ENCODE results near the gene EHD3.

The EHD3 gene

DNA sequence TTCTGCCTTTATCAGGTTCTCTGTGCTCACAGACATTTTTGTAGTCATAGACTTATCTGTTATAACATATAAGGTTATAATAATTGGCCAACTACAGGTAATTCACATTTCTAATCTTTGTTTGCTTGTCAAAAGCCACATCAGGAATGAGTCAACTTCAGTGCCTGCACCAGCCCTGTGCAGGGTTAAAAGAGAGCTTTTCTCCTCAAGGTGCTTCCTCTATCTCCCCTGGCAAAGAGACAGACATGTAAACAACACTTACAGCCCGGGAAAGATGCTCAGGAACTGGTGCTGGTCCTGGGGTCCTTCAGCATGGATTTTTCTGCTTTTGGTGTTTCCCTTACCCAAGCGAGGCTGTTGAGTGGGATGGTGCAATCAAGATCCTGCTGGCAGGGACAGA is 7.7 kb upstream of the EHD3 start:
- H2AK5ac ChIP-seq (ENCODE audit: low read depth, low read length), result no peak overlapping the region
- DNase-seq (ENCODE audit: low spot score), result no peak
- H3K14ac ChIP-seq (ENCODE audit: low read length), result no peak overlapping the region
- H2AFZ ChIP-seq (ENCODE audit: low read length), result no peak overlapping the region
- no peak overlapping the region for H4K8ac ChIP-seq (ENCODE audit: low read depth, low read length)
- no peak overlapping the region for H3K18ac ChIP-seq (ENCODE audit: low read length)
- H2BK12ac ChIP-seq (ENCODE audit: low read length), result no peak overlapping the region
- no peaks in the 10 kb centered on the region for H3K79me1 ChIP-seq (ENCODE audit: low read depth, low read length)
- no peak overlapping the region for H3K4me3 ChIP-seq (ENCODE audit: low read length in 2 of 2)
- WGBS, 2 donors (ENCODE audit: extremely low coverage in 2 of 2, insufficient read length in 2 of 2, insufficient replicate concordance in 1 of 2), result no CpG with 5 or more reads among the region's 2 CpGs
- no peak overlapping the region for H3K9ac ChIP-seq (ENCODE audit: low read depth, low read length, poor library complexity)
- H3K36me3 ChIP-seq (replicated peaks in 1 of 2; ENCODE audit: control insufficient read depth in 2 of 2, insufficient read depth in 2 of 2, low read length in 2 of 2), result no peaks in the 10 kb centered on the region
- no peak overlapping the region for H2BK5ac ChIP-seq (ENCODE audit: low read length)
- H3K9me3 ChIP-seq (replicated peaks in 1 of 2; ENCODE audit: control insufficient read depth in 2 of 2, insufficient read depth in 1 of 2, low read depth in 1 of 2, low read length in 2 of 2), result no peaks in the 10 kb centered on the region
- H3K4me1 ChIP-seq (ENCODE audit: control insufficient read depth in 2 of 2, insufficient read depth in 1 of 2, low read depth in 1 of 2, low read length in 2 of 2), result no peaks in the 10 kb centered on the region
- no peak overlapping the region for H3K27ac ChIP-seq (replicated peaks; ENCODE audit: low read length)
- peaks cover 0 to 30% (median 0%) of the 10 kb centered on the region in 3 experiments for H3K27me3 ChIP-seq (ENCODE audit: control insufficient read depth in 3 of 3, insufficient read depth in 3 of 3, low read depth in 1 of 3, low read length in 3 of 3)
- H3K4me2 ChIP-seq (ENCODE audit: insufficient read depth, low read length, poor library complexity, severe bottlenecking), result no peak overlapping the region
- H2BK120ac ChIP-seq (ENCODE audit: low read depth, low read length), result no peak overlapping the region
- H4K91ac ChIP-seq (ENCODE audit: low read depth, low read length, poor library complexity), result no peak overlapping the region
- H2BK15ac ChIP-seq (ENCODE audit: low read length), result no peak overlapping the region
- no peak overlapping the region for H3K23ac ChIP-seq (ENCODE audit: low read depth, low read length, poor library complexity)
- no peak overlapping the region for H3K4ac ChIP-seq (ENCODE audit: low read length)

DNA sequence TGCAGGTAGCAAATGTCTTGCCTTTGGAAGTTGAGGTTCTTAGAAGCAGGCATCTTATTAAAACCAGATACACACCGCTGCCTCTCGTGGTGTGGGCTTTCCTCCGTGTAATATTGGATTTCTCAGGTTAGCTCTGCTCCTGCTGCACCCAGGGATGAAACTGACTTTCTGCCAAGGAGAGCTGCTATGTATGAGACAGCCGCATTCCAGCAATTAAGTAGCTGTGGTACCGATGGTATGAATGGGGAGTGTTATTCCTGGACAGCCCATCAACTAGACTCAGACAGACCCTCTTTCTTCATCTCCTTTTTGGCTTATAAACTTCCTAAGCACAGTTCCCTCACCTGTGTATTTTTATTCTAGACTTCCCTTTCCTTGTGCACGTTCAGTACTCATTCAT is 6.8 kb upstream of the EHD3 start:
- H4K91ac ChIP-seq (ENCODE audit: low read depth, low read length, poor library complexity), result no peak overlapping the region
- no peak overlapping the region for H3K9ac ChIP-seq (ENCODE audit: low read depth, low read length, poor library complexity)
- H3K79me1 ChIP-seq (ENCODE audit: low read depth, low read length), result no peaks in the 10 kb centered on the region
- no peak overlapping the region for H2BK12ac ChIP-seq (ENCODE audit: low read length)
- no peak overlapping the region for H2AFZ ChIP-seq (ENCODE audit: low read length)
- no peak overlapping the region for H4K8ac ChIP-seq (ENCODE audit: low read depth, low read length)
- no peak overlapping the region for H3K27ac ChIP-seq (replicated peaks; ENCODE audit: low read length)
- no peak overlapping the region for H3K18ac ChIP-seq (ENCODE audit: low read length)
- no peak overlapping the region for H3K23ac ChIP-seq (ENCODE audit: low read depth, low read length, poor library complexity)
- no peak overlapping the region for H2AK5ac ChIP-seq (ENCODE audit: low read depth, low read length)
- DNase-seq (ENCODE audit: low spot score), result no peak
- no peaks in the 10 kb centered on the region for H3K36me3 ChIP-seq (replicated peaks in 1 of 2; ENCODE audit: control insufficient read depth in 2 of 2, insufficient read depth in 2 of 2, low read length in 2 of 2)
- H2BK5ac ChIP-seq (ENCODE audit: low read length), result no peak overlapping the region
- no CpG with 5 or more reads among the region's 6 CpGs for WGBS, 2 donors (ENCODE audit: extremely low coverage in 2 of 2, insufficient read length in 2 of 2, insufficient replicate concordance in 1 of 2)
- peaks cover 0 to 26% (median 0%) of the 10 kb centered on the region in 3 experiments for H3K27me3 ChIP-seq (ENCODE audit: control insufficient read depth in 3 of 3, insufficient read depth in 3 of 3, low read depth in 1 of 3, low read length in 3 of 3)
- H3K4me2 ChIP-seq (ENCODE audit: insufficient read depth, low read length, poor library complexity, severe bottlenecking), result no peak overlapping the region
- no peak overlapping the region for H3K4me3 ChIP-seq (ENCODE audit: low read length in 2 of 2)
- no peaks in the 10 kb centered on the region for H3K9me3 ChIP-seq (replicated peaks in 1 of 2; ENCODE audit: control insufficient read depth in 2 of 2, insufficient read depth in 1 of 2, low read depth in 1 of 2, low read length in 2 of 2)
- no peak overlapping the region for H3K4ac ChIP-seq (ENCODE audit: low read length)
- H3K4me1 ChIP-seq (ENCODE audit: control insufficient read depth in 2 of 2, insufficient read depth in 1 of 2, low read depth in 1 of 2, low read length in 2 of 2), result no peaks in the 10 kb centered on the region
- H2BK15ac ChIP-seq (ENCODE audit: low read length), result no peak overlapping the region
- no peak overlapping the region for H2BK120ac ChIP-seq (ENCODE audit: low read depth, low read length)
- H3K14ac ChIP-seq (ENCODE audit: low read length), result no peak overlapping the region

DNA sequence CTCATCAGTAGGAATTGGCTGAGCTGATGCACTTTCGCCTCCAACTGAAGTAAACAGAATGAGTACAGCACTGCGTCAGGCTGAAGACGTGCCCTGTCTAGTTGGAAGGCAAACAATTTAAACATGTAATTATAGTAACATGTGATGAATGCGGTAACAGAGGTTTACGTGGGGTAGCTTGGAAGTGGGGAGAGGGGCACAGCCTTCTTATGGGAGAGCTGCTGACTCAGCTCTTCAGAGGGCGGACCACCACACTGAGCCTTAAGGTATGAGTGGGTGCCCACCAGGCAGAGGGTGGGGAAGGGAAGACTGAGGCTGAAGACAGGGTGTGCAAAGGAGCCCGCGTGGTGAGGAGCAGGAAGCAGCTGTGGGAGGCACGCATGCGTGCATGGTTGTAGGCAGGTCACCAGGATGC is 6.2 kb upstream of the EHD3 start:
- H3K18ac ChIP-seq (ENCODE audit: low read length), result peak overlapping the region; percentile 57
- no peaks in the 10 kb centered on the region for H3K4me1 ChIP-seq (ENCODE audit: control insufficient read depth in 2 of 2, insufficient read depth in 1 of 2, low read depth in 1 of 2, low read length in 2 of 2)
- H2AK5ac ChIP-seq (ENCODE audit: low read depth, low read length), result no peak overlapping the region
- no peak overlapping the region for H4K91ac ChIP-seq (ENCODE audit: low read depth, low read length, poor library complexity)
- no peak overlapping the region for H3K4me3 ChIP-seq (ENCODE audit: low read length in 2 of 2)
- no peaks in the 10 kb centered on the region for H3K36me3 ChIP-seq (replicated peaks in 1 of 2; ENCODE audit: control insufficient read depth in 2 of 2, insufficient read depth in 2 of 2, low read length in 2 of 2)
- no peak overlapping the region for H2BK12ac ChIP-seq (ENCODE audit: low read length)
- H3K27me3 ChIP-seq (ENCODE audit: control insufficient read depth in 3 of 3, insufficient read depth in 3 of 3, low read depth in 1 of 3, low read length in 3 of 3), result peaks cover 0 to 26% (median 0%) of the 10 kb centered on the region in 3 experiments
- no peak overlapping the region for H2BK120ac ChIP-seq (ENCODE audit: low read depth, low read length)
- H3K23ac ChIP-seq (ENCODE audit: low read depth, low read length, poor library complexity), result no peak overlapping the region
- no peaks in the 10 kb centered on the region for H3K79me1 ChIP-seq (ENCODE audit: low read depth, low read length)
- no CpG with 5 or more reads among the region's 10 CpGs for WGBS, 2 donors (ENCODE audit: extremely low coverage in 2 of 2, insufficient read length in 2 of 2, insufficient replicate concordance in 1 of 2)
- H2BK15ac ChIP-seq (ENCODE audit: low read length), result no peak overlapping the region
- no peak for DNase-seq (ENCODE audit: low spot score)
- no peak overlapping the region for H2AFZ ChIP-seq (ENCODE audit: low read length)
- H3K14ac ChIP-seq (ENCODE audit: low read length), result no peak overlapping the region
- H3K4me2 ChIP-seq (ENCODE audit: insufficient read depth, low read length, poor library complexity, severe bottlenecking), result no peak overlapping the region
- peak overlapping the region; percentile 13 for H3K9ac ChIP-seq (ENCODE audit: low read depth, low read length, poor library complexity)
- no peak overlapping the region for H2BK5ac ChIP-seq (ENCODE audit: low read length)
- H3K9me3 ChIP-seq (replicated peaks in 1 of 2; ENCODE audit: control insufficient read depth in 2 of 2, insufficient read depth in 1 of 2, low read depth in 1 of 2, low read length in 2 of 2), result no peaks in the 10 kb centered on the region
- no peak overlapping the region for H3K4ac ChIP-seq (ENCODE audit: low read length)
- no peak overlapping the region for H3K27ac ChIP-seq (replicated peaks; ENCODE audit: low read length)
- H4K8ac ChIP-seq (ENCODE audit: low read depth, low read length), result no peak overlapping the region

DNA sequence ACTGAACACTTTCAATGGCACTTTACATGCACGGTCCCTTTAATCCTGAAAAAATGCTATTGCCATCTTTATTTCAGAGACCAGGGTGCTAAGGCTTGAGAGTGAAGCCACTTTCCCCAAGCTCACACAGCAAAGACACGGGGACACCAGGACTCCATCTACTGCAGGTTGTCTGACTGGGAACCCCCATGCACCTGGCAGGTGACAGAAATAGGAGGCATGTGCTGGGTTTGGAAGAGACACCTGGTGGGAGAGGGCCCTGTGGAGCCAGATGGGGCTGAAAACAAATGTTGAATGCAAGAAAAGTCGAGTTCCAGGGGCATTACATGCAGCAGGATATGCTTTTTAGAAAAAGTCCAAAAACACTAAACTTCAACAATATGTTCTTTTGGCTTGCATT is 5.2 kb upstream of the EHD3 start:
- no peak overlapping the region for H2BK15ac ChIP-seq (ENCODE audit: low read length)
- no CpG with 5 or more reads among the region's 3 CpGs for WGBS, 2 donors (ENCODE audit: extremely low coverage in 2 of 2, insufficient read length in 2 of 2, insufficient replicate concordance in 1 of 2)

More for the DNA sequence above, 5.2 kb upstream of the EHD3 start:
- Histone ChIP-seq H3K14ac (ENCODE audit: low read length) (no peak overlapping the region), H3K4ac (ENCODE audit: low read length) (no peak overlapping the region), H3K18ac (ENCODE audit: low read length) (peak overlapping the region; percentile 45), H4K91ac (ENCODE audit: low read depth, low read length, poor library complexity) (no peak overlapping the region), H4K8ac (ENCODE audit: low read depth, low read length) (no peak overlapping the region), H2AK5ac (ENCODE audit: low read depth, low read length) (no peak overlapping the region), H3K36me3 (replicated peaks in 1 of 2; ENCODE audit: control insufficient read depth in 2 of 2, insufficient read depth in 2 of 2, low read length in 2 of 2) (no peaks in the 10 kb centered on the region), H2AFZ (ENCODE audit: low read length) (no peak overlapping the region), H3K27ac (replicated peaks; ENCODE audit: low read length) (no peak overlapping the region), H3K23ac (ENCODE audit: low read depth, low read length, poor library complexity) (no peak overlapping the region), H3K4me2 (ENCODE audit: insufficient read depth, low read length, poor library complexity, severe bottlenecking) (no peak overlapping the region), H3K9ac (ENCODE audit: low read depth, low read length, poor library complexity) (no peak overlapping the region), H2BK12ac (ENCODE audit: low read length) (no peak overlapping the region), H3K4me3 (ENCODE audit: low read length in 2 of 2) (no peak overlapping the region), H3K79me1 (ENCODE audit: low read depth, low read length) (no peaks in the 10 kb centered on the region), H3K27me3 (ENCODE audit: control insufficient read depth in 3 of 3, insufficient read depth in 3 of 3, low read depth in 1 of 3, low read length in 3 of 3) (peaks cover 0 to 26% (median 0%) of the 10 kb centered on the region in 3 experiments), H3K9me3 (replicated peaks in 1 of 2; ENCODE audit: control insufficient read depth in 2 of 2, insufficient read depth in 1 of 2, low read depth in 1 of 2, low read length in 2 of 2) (no peaks in the 10 kb centered on the region), H3K4me1 (ENCODE audit: control insufficient read depth in 2 of 2, insufficient read depth in 1 of 2, low read depth in 1 of 2, low read length in 2 of 2) (peaks cover 0 to 2% of the 10 kb centered on the region in 2 donors), H2BK120ac (ENCODE audit: low read depth, low read length) (no peak overlapping the region), H2BK5ac (ENCODE audit: low read length) (no peak overlapping the region)
- DNase-seq (ENCODE audit: low spot score), result no peak

All from neuronal stem cell (in vitro differentiated cells).